GM19023 (cell line): Measurements from ENCODE around the gene TBL1X.
"Not testable (repeated sequence)": the region's sequence is repeated elsewhere in the genome, so short reads cannot be mapped to it uniquely, and the experiment has no call there.

Source experiments
- ATAC-seq: cut with Tn5 transposase; IDR thresholded peaks from one replicate; pipeline ENCODE4 v1.9.1; 2021; ENCODE audit warnings: mild to moderate bottlenecking, moderate library complexity; ENCODE audit not compliant: unreplicated experiment

The TBL1X gene

DNA sequence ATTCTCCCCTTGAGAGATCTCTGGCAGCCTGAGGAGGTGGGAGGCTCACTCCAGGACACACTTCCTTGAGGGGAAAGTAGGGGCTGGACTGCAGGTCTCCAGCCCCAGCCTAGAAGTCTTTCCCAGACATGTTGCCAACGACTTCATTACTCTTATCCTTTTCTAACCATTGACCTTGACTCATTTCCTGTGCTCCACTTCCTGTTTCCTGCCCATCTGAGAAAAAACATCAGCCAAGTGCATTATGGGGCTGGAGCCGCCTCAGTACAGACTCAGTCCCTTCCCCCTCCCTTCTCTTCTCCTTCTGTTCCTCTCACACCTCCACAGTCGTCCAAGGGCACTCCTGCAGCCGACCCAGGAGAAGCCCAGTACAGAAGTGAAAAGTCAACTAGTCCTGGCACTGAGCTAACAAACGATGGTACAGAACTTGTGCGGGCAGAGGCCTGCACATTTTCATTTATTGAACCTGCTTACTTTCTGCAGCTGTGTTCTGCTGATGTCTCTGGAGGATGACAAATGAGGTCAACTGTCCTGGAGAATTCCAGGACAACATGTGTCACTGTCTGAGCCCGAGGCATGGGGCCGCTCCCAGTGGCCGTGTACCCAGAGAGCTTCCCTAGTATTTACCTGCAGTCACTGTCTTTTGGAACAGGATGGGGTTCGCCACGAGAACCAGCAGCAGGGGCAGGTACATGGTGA, 280.7 kb downstream of the TBL1X start:
- ATAC-seq = no peak

GRCh38 chrX:9746148-9746888, 281.5 kb downstream of the TBL1X start:
- ATAC-seq = no peak

- no peak for ATAC-seq
Measured at GRCh38 chrX:9747644-9748043, 282.8 kb downstream of the TBL1X start.

DNA sequence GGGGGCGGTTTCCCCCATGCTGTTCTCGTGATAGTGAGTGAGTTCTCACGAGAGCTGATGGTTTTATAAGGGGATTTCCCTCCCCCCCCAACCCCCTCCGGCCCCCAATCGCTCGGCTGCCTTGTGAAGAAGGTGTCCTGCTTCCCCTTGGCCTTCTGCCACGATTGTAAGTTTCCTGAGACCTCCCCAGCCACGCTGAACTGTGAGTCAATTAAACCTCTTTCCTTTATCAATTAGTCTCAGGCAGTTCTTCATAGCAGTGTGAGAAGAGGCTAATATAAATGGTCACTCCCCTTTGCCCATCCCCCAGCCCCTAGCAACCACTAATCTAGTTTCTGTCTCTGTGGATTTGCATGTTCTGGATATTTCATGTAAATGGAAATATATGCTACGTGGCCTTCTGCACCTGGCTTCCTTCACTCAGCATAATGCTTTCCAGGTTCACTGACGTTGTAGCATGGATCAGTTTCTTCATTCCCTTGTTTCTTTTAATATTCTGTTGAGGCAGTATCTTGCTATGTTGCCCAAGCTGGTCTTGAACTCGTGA, 284.4 kb downstream of the TBL1X start:
- no peak for ATAC-seq

DNA sequence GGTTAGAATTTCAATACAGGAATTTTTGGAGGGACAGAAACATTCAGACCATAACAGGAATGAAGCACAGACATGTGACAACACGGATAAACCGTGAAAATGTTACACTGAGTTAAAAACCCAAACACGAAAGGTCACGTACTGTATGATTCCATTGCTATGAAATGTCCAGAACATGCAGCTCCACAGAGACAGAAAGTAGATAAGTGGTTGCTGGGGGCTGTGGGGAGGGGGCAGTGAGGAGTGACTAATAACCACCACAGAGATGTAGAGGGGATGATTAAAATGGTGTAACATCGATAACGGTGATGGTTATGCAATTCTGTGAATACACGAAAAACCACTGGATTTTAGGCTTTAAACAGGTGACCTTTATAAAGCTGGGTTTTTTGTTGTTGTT, 292.5 kb downstream of the TBL1X start:
- ATAC-seq = no peak

GRCh38 chrX:9758021-9758638, 293.3 kb downstream of the TBL1X start:
- no peak for ATAC-seq

- ATAC-seq = no peak
Measured at GRCh38 chrX:9759337-9759736, 294.5 kb downstream of the TBL1X start.

DNA sequence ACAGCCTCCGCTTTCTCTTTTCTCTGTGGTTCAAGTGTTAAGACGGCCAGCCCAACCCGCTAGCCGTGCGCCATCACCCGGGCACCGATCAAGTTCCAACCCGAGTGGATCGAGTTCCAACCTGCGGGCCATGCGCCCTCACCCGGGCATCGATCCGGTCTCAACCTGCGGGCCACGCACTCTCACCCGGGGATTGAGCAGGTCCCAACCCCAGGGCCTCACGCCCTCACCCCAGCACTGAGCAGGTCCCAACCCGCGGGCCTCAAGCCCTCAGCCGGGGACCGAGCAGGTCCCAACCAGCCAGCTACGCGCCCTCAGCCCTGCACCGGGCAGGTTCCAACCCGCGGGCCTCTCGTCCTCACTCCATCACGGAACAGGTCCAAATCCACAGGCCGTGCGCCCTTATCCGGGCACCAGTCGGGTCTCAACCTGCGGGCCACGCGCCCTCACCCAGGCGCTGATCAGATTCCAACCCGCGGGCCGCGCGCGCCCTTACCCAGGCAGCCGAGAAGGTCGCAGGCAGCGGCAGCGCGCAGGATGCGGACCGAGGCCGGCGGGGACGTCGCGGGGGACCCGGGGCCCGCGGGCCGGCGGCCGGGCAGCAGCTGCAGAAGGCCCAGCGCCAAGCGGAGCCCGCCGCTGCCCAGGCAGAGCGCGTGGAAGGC, 300.3 kb downstream of the TBL1X start:
- no peak for ATAC-seq

DNA sequence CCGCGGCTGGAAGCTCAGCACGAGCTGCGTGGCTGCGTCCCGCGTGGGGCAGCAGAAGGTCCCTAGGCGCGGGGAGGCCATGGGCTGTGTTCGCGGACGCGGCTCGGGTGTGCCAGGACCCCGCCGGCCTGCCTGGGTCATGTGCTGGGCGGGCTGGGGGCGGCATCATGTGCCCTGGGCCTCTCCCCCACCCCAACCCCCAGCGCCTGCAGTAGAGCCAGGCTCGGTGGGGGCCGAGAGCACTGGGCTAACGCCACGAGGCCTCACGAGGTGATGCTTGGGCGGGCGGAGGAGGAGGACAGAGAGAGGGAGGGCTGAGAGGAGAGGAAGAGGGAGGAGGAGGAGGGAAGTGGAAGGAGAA, 300.9 kb downstream of the TBL1X start, which contains the start of gene GPR143:
GPR143 (minus strand) TSS at position 111 of the 361 bp plus-strand sequence; CDS start at position 81, 30 bp downstream.
- ATAC-seq = no peak

DNA sequence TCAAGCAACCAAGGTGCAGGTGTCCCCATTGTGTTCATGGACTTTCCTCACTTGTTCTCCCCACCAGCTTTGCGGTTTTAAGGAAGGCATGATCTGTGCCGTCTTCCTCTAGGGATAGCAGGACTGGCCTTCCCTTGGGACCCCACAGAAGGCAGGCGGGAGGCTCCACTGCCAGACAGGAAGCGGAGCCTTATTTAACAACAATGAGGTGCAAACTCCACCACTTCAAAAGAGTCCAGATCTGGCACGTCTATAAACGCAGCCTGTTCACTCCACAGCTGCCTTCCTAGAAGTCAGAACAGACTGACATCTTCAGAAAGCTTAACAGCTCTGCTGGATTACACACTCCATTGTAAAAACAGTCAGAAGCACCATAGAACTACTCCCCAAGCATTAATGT, 302.5 kb downstream of the TBL1X start:
- no peak for ATAC-seq

- ATAC-seq = not testable (repeated sequence)
Measured at GRCh38 chrX:9768321-9768839, 303.5 kb downstream of the TBL1X start.

DNA sequence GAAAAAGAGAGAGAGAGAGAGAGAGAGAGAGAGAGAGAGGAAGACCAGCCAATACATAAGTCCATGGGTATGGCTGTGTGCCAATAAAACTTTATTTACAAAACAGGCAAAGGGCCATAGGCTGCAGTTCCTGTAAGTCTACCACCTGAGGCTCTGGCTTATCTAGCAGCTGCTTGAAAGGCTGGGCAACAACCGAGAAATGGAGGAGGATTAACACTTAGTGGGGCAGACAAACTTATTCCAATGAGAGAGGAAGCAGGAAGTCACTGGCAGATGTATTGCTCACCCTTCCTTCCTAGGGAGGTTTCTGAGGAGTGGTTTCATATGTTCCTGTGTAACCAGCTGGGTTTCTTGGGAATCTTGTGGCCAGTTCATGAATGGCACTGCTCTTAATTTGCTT, 305.5 kb downstream of the TBL1X start:
- ATAC-seq = no peak

GRCh38 chrX:9772943-9773342, 308.1 kb downstream of the TBL1X start:
- ATAC-seq = no peak

DNA sequence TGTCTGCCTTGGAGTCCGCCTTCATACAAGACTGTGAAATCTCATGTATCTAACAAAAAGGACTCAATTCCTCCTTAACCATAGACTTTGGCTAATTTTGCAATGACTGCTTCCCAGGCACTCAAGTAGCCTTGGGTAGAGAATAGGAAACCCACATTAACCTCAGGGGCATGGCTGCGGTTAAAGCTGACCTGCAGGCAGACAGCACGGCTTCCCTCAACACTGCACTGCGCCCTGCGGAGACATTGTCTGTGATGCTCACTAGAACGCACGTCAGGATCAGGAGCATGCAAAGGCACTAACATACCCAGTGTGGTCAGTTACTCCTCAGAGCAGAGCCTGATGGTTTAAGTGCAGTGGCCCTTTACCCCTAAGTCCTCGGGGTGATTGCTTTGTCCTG, 311.1 kb downstream of the TBL1X start:
- no peak for ATAC-seq

DNA sequence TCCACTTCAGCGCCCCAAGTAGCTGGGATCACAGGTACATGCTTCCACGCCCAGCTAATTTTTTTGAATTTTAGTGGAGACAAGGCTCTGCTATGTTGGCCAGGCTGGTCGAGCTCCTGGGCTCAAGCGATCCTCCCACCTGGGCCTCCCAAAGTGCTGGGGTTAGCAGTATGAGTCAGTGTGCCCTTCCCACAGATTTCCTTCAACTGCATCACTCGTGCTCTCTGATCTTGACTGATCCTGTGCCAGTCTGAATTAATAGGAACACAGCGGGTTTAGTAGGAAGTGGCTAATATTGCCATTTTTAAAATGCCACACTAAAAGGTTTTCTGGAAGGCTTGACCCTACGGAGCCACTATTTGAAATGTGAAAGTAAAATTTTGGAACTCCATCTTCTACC, 317.1 kb downstream of the TBL1X start:
- no peak for ATAC-seq

GRCh38 chrX:9784332-9784731, 319.5 kb downstream of the TBL1X start:
- ATAC-seq = no peak

- no peak for ATAC-seq
Measured at GRCh38 chrX:9785254-9785943, 320.5 kb downstream of the TBL1X start.

GRCh38 chrX:9785944-9786797, 321.3 kb downstream of the TBL1X start, which contains the start of gene SHROOM2:
Gene SHROOM2, plus strand, starts transcription at chrX:9786429. Its CDS starts 117 bp downstream, at chrX:9786546.
- ATAC-seq = no peak
